Spinal cord (tissue), 10 donors: ENCODE data around the gene FXYD2. TPM values are rescaled to one million over a fixed set of nuclear protein-coding genes. Genes with fewer than 3 reads are reported as not detected.
A peak's percentile ranks its signal among the peaks of the same experiment; 100 is the strongest.

Experiments used
- DNase-seq, 6 donors: peaks; one replicate each; pipeline versions ENCODE4 v3.0.0 to v3.0.0-alpha.2; 2013 to 2015; ENCODE audit warnings: low spot score in 6 of 6, low read depth in 4 of 6
- H3K27ac ChIP-seq: one replicate; pipeline ENCODE4 v1.5.1; 2013; ENCODE audit warnings: low read depth, low read length, control low read depth
- H3K27me3 ChIP-seq: one replicate; pipeline ENCODE4 v1.6.1; 2013; ENCODE audit warnings: low read length; ENCODE audit not compliant: control insufficient read depth, insufficient read depth
- H3K36me3 ChIP-seq: one replicate; pipeline ENCODE4 v1.6.1; 2013; ENCODE audit warnings: low read length; ENCODE audit not compliant: control insufficient read depth, insufficient read depth
- H3K4me1 ChIP-seq: one replicate; pipeline ENCODE4 v1.6.1; 2013; ENCODE audit warnings: low read length; ENCODE audit not compliant: control insufficient read depth, insufficient read depth
- H3K4me3 ChIP-seq: one replicate; pipeline ENCODE4 v1.5.1; 2013; ENCODE audit warnings: low read depth, low read length, control low read depth
- H3K9me3 ChIP-seq: one replicate; pipeline ENCODE4 v1.6.1; 2013; ENCODE audit warnings: low read length; ENCODE audit not compliant: control insufficient read depth, insufficient read depth
- WGBS: methylation state at CpG from one replicate; pipeline ENCODE4 v1.1.5; 2013; ENCODE audit warnings: missing lambda C conversion rate; ENCODE audit not compliant: insufficient coverage; 5-methylcytosine and 5-hydroxymethylcytosine counted together
- polyA plus RNA-seq, 2 donors: library from polyadenylated mRNA; unstranded; fragments of 120-200 nt; gene quantifications; one replicate each; pipeline ENCODE4 v1.2.1, GENCODE V29; 2013; ENCODE audit not compliant: insufficient read length in 2 of 2
- total RNA-seq, 2 donors: library from RNA; depleted of rRNA in 1 of 2; stranded (reverse); fragments of 120-200 nt in 1 of 2; fragments of >200 nt in 1 of 2; gene quantifications; one replicate each; pipeline versions ENCODE4 v1.2.3 to v1.2.4, GENCODE V29; 2013 to 2014
- donor health status: healthy.

FXYD2 gene
- total and polyA plus RNA-seq, 4 donors = 1.3 to 5.0 (median 3.2) TPM

GRCh38 chr11:117793583-117793982 lies 31.0 kb downstream of the FXYD2 start:
- H3K36me3 ChIP-seq = no peaks in the 10 kb centered on the region
- DNase-seq = peak in 2 of 6 donors; percentile 60 to 66
- H3K4me1 ChIP-seq = peaks cover 54% of the 10 kb centered on the region
- H3K27me3 ChIP-seq = peaks cover 49% of the 10 kb centered on the region
- H3K9me3 ChIP-seq = no peaks in the 10 kb centered on the region
- WGBS = 45% methylated on average over 8 of the region's 9 CpGs
- peak overlapping the region; percentile 5 for H3K4me3 ChIP-seq
- no peak overlapping the region for H3K27ac ChIP-seq

GRCh38 chr11:117792992-117793391 lies 31.6 kb downstream of the FXYD2 start:
- Histone ChIP-seq H3K4me1 (peaks cover 54% of the 10 kb centered on the region), H3K27me3 (peaks cover 47% of the 10 kb centered on the region), H3K36me3 (no peaks in the 10 kb centered on the region), H3K27ac (no peak overlapping the region), H3K9me3 (no peaks in the 10 kb centered on the region), H3K4me3 (no peak overlapping the region)
- no peak for DNase-seq
- 77% methylated on average over 4 of the region's 6 CpGs for WGBS

GRCh38 chr11:117792241-117792640 lies 32.3 kb downstream of the FXYD2 start:
- Histone ChIP-seq H3K27me3 (peaks cover 41% of the 10 kb centered on the region), H3K36me3 (no peaks in the 10 kb centered on the region), H3K4me1 (peaks cover 54% of the 10 kb centered on the region), H3K9me3 (no peaks in the 10 kb centered on the region), H3K27ac (no peak overlapping the region), H3K4me3 (no peak overlapping the region)
- DNase-seq = no peak
- WGBS = 79% methylated on average over 3 of the region's 5 CpGs

- H3K36me3 ChIP-seq = no peaks in the 10 kb centered on the region
- WGBS = 29% methylated on average over 1 of the region's 3 CpGs
- peaks cover 26% of the 10 kb centered on the region for H3K27me3 ChIP-seq
- DNase-seq = peak in 1 of 6 donors; percentile 49
- no peaks in the 10 kb centered on the region for H3K9me3 ChIP-seq
- H3K27ac ChIP-seq = no peak overlapping the region
- peaks cover 46% of the 10 kb centered on the region for H3K4me1 ChIP-seq
- no peak overlapping the region for H3K4me3 ChIP-seq
Measured at GRCh38 chr11:117790279-117790678, 34.3 kb downstream of the FXYD2 start.

GRCh38 chr11:117789241-117789640 lies 35.3 kb downstream of the FXYD2 start:
- Histone ChIP-seq H3K4me3 (no peak overlapping the region), H3K9me3 (no peaks in the 10 kb centered on the region), H3K27me3 (peaks cover 16% of the 10 kb centered on the region), H3K4me1 (peaks cover 37% of the 10 kb centered on the region), H3K27ac (no peak overlapping the region), H3K36me3 (no peaks in the 10 kb centered on the region)
- WGBS = 87% methylated on average over 4 of the region's 4 CpGs
- DNase-seq = no peak

GRCh38 chr11:117786135-117786870 lies 38.2 kb downstream of the FXYD2 start:
- no peak overlapping the region for H3K27ac ChIP-seq
- no peak for DNase-seq
- WGBS = 80% methylated on average over 3 of the region's 14 CpGs
- H3K36me3 ChIP-seq = no peaks in the 10 kb centered on the region
- H3K9me3 ChIP-seq = no peaks in the 10 kb centered on the region
- H3K4me3 ChIP-seq = no peak overlapping the region
- H3K4me1 ChIP-seq = peaks cover 23% of the 10 kb centered on the region
- H3K27me3 ChIP-seq = no peaks in the 10 kb centered on the region

GRCh38 chr11:117782101-117782500 lies 42.4 kb downstream of the FXYD2 start:
- Histone ChIP-seq H3K27me3 (no peaks in the 10 kb centered on the region), H3K4me1 (peaks cover 30% of the 10 kb centered on the region), H3K27ac (no peak overlapping the region), H3K9me3 (no peaks in the 10 kb centered on the region), H3K4me3 (no peak overlapping the region), H3K36me3 (peaks cover 22% of the 10 kb centered on the region)
- 46% methylated on average over 10 of the region's 11 CpGs for WGBS
- peak in 1 of 6 donors; percentile 86 for DNase-seq

GRCh38 chr11:117781627-117782026 lies 42.9 kb downstream of the FXYD2 start:
- H3K27me3 ChIP-seq = no peaks in the 10 kb centered on the region
- H3K4me3 ChIP-seq = no peak overlapping the region
- H3K9me3 ChIP-seq = no peaks in the 10 kb centered on the region
- peak in 1 of 6 donors; percentile 14 for DNase-seq
- H3K4me1 ChIP-seq = peaks cover 27% of the 10 kb centered on the region
- no peak overlapping the region for H3K27ac ChIP-seq
- WGBS = no CpG with 5 or more reads among the region's 4 CpGs
- H3K36me3 ChIP-seq = peaks cover 23% of the 10 kb centered on the region

GRCh38 chr11:117780456-117780855 lies 44.1 kb downstream of the FXYD2 start:
- Histone ChIP-seq H3K27me3 (no peaks in the 10 kb centered on the region), H3K4me1 (peaks cover 23% of the 10 kb centered on the region), H3K27ac (no peak overlapping the region), H3K4me3 (no peak overlapping the region), H3K36me3 (peaks cover 29% of the 10 kb centered on the region), H3K9me3 (no peaks in the 10 kb centered on the region)
- no peak for DNase-seq
- WGBS = 89% methylated on average over 24 of the region's 26 CpGs

- DNase-seq = no peak
- H3K27ac ChIP-seq = no peak overlapping the region
- no peaks in the 10 kb centered on the region for H3K9me3 ChIP-seq
- H3K4me3 ChIP-seq = no peak overlapping the region
- peaks cover 26% of the 10 kb centered on the region for H3K36me3 ChIP-seq
- WGBS = 86% methylated on average over 2 of the region's 3 CpGs
- H3K27me3 ChIP-seq = no peaks in the 10 kb centered on the region
- H3K4me1 ChIP-seq = peaks cover 38% of the 10 kb centered on the region
Measured at GRCh38 chr11:117774553-117774952, 50.0 kb downstream of the FXYD2 start.
